Measurements from ENCODE around the gene INSC. TPM values are rescaled to one million over a fixed set of nuclear protein-coding genes. Genes with fewer than 3 reads are reported as not detected.

INSC gene
- total and polyA plus RNA-seq, 2 of the 4 experiments (the other 2 are of a cell fraction) = 0.53 to 1.4 TPM

- Histone ChIP-seq H2AK5ac (ENCODE audit: low read depth, low read length) (no peak overlapping the region), H3K18ac (ENCODE audit: low read depth, low read length) (no peak overlapping the region), H2BK5ac (ENCODE audit: low read depth, low read length, poor library complexity, severe bottlenecking) (no peak overlapping the region), H3K79me1 (ENCODE audit: low read depth in 1 of 2, low read length in 2 of 2) (no peaks in the 10 kb centered on the region), H3K36me3 (ENCODE audit: control insufficient read depth, insufficient read depth, low read length) (no peaks in the 10 kb centered on the region; the same call in 1 of the 2 replicates), H2BK120ac (ENCODE audit: low read depth, low read length) (no peak overlapping the region), H3K4ac (ENCODE audit: low read depth, low read length) (no peak overlapping the region), H2BK20ac (ENCODE audit: low read depth, low read length) (no peak overlapping the region), H4K8ac (ENCODE audit: low read depth in 2 of 2, low read length in 2 of 2) (no peak overlapping the region), H3K9me3 (ENCODE audit: control insufficient read depth, insufficient read depth, low read length) (no peaks in the 10 kb centered on the region), H3K23ac (ENCODE audit: low read depth, low read length) (no peak overlapping the region), H3K4me2 (ENCODE audit: low read depth, low read length) (no peak overlapping the region), H2AFZ (replicated peaks; ENCODE audit: low read length, poor library complexity) (no peak overlapping the region), H3K14ac (replicated peaks; ENCODE audit: low read depth, low read length) (no peak overlapping the region), H3K27me3 (ENCODE audit: control insufficient read depth, insufficient read depth, low read length) (no peaks in the 10 kb centered on the region), H3K27ac (ENCODE audit: insufficient read depth, low read length) (no peak overlapping the region), H3K56ac (ENCODE audit: extremely low read depth, insufficient read depth, low read length) (no peak overlapping the region), H4K20me1 (ENCODE audit: insufficient read depth, low read length) (no peaks in the 10 kb centered on the region), H3K9me1 (ENCODE audit: insufficient read depth, low read length) (0 out of 2 replicates have a peak, but pooled peaks cover 5% of the 10 kb centered on the region), H3K4me3 (ENCODE audit: insufficient read depth, low read depth, low read length) (no peak overlapping the region), H2AK9ac (replicated peaks; ENCODE audit: low read depth, low read length, poor library complexity) (no peak overlapping the region), H2BK15ac (ENCODE audit: low read depth, low read length) (no peak overlapping the region), H4K5ac (ENCODE audit: low read depth, low read length) (no peak overlapping the region), H3K9ac (ENCODE audit: low read depth, low read length) (no peak overlapping the region), H3K4me1 (ENCODE audit: control insufficient read depth, insufficient read depth, low read length) (peaks cover 8% of the 10 kb centered on the region), H4K91ac (ENCODE audit: insufficient read depth, low read depth, low read length) (no peak overlapping the region)
- TF ChIP-seq ELK1 (IDR thresholded peaks at IDR 0.05; ENCODE audit: borderline replicate concordance, low read depth, low read length) = no peak
- no peak for TF ChIP-seq MAFK (IDR thresholded peaks at IDR 0.05; ENCODE audit: low read depth, low read length)
- TF ChIP-seq RCOR1 (IDR thresholded peaks at IDR 0.05; ENCODE audit: insufficient replicate concordance, low read length) = no peak
- no peak for TF ChIP-seq NFE2L2 (IDR thresholded peaks at IDR 0.05; ENCODE audit: low read depth, low read length)
- no peak for TF ChIP-seq MXI1 (IDR thresholded peaks at IDR 0.05; ENCODE audit: borderline replicate concordance, low read depth, low read length)
- dilution Hi-C loops (cut with HindIII; ENCODE audit: low sequenced_read_pairs, unreplicated experiment) = no loop called here
- in situ Hi-C loops (cut with MboI; ENCODE audit: low sequenced_read_pairs) = no loop called here
- no CpG with 5 or more reads among the region's 1 CpG for WGBS, 2 experiments (ENCODE audit: extremely low coverage in 2 of 2, insufficient read length in 1 of 2)
- POLR2A ChIA-PET (ENCODE audit: unreplicated experiment) = no interaction called here
- ATAC-seq (ENCODE audit: low read depth) = no peak
- intact Hi-C loops (cut with micrococcal nuclease) = no loop called here
- no peak for DNase-seq
- CTCF ChIA-PET = interaction anchor here (0.9 to 1.7 kb wide), 3 partner anchors 10 to 26 kb away, joined by 3 read pairs; no protein-coding TSS in a partner anchor
- BruUV-seq (replicated peaks) = no TSS peak
Observed at GRCh38 chr11:15185021-15185420, 70.3 kb downstream of the INSC start.
